SK-N-SH (cell line): ENCODE data around the gene SP140. TPM values are rescaled to one million over a fixed set of nuclear protein-coding genes. Genes with fewer than 3 reads are reported as not detected.

Source experiments
- CTCF ChIA-PET: fragments of 300-600, 350-600 bp; formaldehyde crosslinking; extraction: SDS; loops from one replicate; lab custom pipeline; 2021; lab: Yijun Ruan, JAX
- POLR2A ChIA-PET: fragments of 350-600 bp; sonication (Branson Sonifier 250); formaldehyde crosslinking; extraction: SDS; loops from one replicate; lab custom pipeline; 2020; ENCODE audit warnings: antibody characterized with exemption, inconsistent platforms; lab: Yijun Ruan, JAX
- DNase-seq: peaks from one replicate; pipeline ENCODE4 v3.0.0; 2012
- H2AFZ ChIP-seq: fragments of 200-600 bp; sonication (generic); 2 replicates; pipeline ENCODE4 v1.8.1; 2016; ENCODE audit warnings: antibody characterized with exemption, mild to moderate bottlenecking, low read depth
- H3F3A ChIP-seq: fragments of 200-600 bp; sonication (generic); replicated peaks from 2 replicates; pipeline ENCODE3; 2016; ENCODE audit warnings: antibody characterized with exemption, mild to moderate bottlenecking; ENCODE audit not compliant: insufficient read depth
- H3K27ac ChIP-seq, 2 experiments: fragments of 200-500 bp in 1 of 2; fragments of 200-600 bp in 1 of 2; sonication (Bioruptor generic) in 1 of 2; sonication (generic), shearing (Covaris generic) in 1 of 2; 2 replicates each; pipeline versions ENCODE4 v1.5.1 to v1.6.1; 2014 to 2016; ENCODE audit warnings: low read depth in 2 of 2, inconsistent platforms in 1 of 2, low read length in 1 of 2, mild to moderate bottlenecking in 1 of 2, mixed read lengths in 1 of 2
- H3K27me3 ChIP-seq: fragments of 200-600 bp; sonication (generic), shearing (Covaris generic); 2 replicates; pipeline ENCODE4 v1.6.1; 2016; ENCODE audit warnings: mixed run types; ENCODE audit not compliant: insufficient read depth
- H3K36me3 ChIP-seq, 2 experiments: fragments of 200-500 bp in 1 of 2; fragments of 200-600 bp in 1 of 2; sonication (Bioruptor generic) in 1 of 2; sonication (generic) in 1 of 2; replicated peaks in 1 of 2; 2 replicates each; pipeline versions ENCODE3 to v1.5.1; 2014 to 2016; ENCODE audit warnings: low read length in 1 of 2, mild to moderate bottlenecking in 1 of 2; ENCODE audit not compliant: insufficient read depth in 2 of 2, control insufficient read depth in 1 of 2
- H3K4me1 ChIP-seq, 2 experiments: fragments of 200-500 bp in 1 of 2; fragments of 200-600 bp in 1 of 2; sonication (Bioruptor generic) in 1 of 2; sonication (generic), shearing (Covaris generic) in 1 of 2; 2 replicates each; pipeline versions ENCODE4 v1.5.1 to v1.6.1; 2014 to 2016; ENCODE audit warnings: low read depth in 1 of 2, low read length in 1 of 2, mixed run types in 1 of 2; ENCODE audit not compliant: insufficient read depth in 2 of 2, control insufficient read depth in 1 of 2
- H3K4me2 ChIP-seq: fragments of 200-600 bp; sonication (generic), shearing (Covaris generic); 2 replicates; pipeline ENCODE4 v1.6.1; 2017; ENCODE audit warnings: mixed run types
- H3K4me3 ChIP-seq, 2 experiments: fragments of 200-500 bp in 1 of 2; fragments of 200-600 bp in 1 of 2; sonication (Bioruptor generic) in 1 of 2; sonication (generic), shearing (Covaris generic) in 1 of 2; 2 replicates each; pipeline versions ENCODE4 v1.5.1 to v1.8.1; 2014 to 2016; ENCODE audit warnings: low read depth in 2 of 2, inconsistent platforms in 1 of 2, low read length in 1 of 2, mild to moderate bottlenecking in 1 of 2, mixed read lengths in 1 of 2, moderate library complexity in 1 of 2
- H3K79me2 ChIP-seq: fragments of 200-600 bp; sonication (generic); 2 replicates; pipeline ENCODE4 v1.8.1; 2017; ENCODE audit warnings: mild to moderate bottlenecking; ENCODE audit not compliant: insufficient read depth
- H3K9ac ChIP-seq: fragments of 200-600 bp; sonication (generic); 2 replicates; pipeline ENCODE4 v1.6.1; 2017; ENCODE audit warnings: mixed run types
- H3K9me2 ChIP-seq: fragments of 200-600 bp; sonication (generic); 2 replicates; pipeline ENCODE4 v1.6.1; 2017; ENCODE audit warnings: mixed run types
- H3K9me3 ChIP-seq: fragments of 200-600 bp; sonication (generic); 2 replicates; pipeline ENCODE4 v1.6.1; 2017; ENCODE audit warnings: mixed run types, mild to moderate bottlenecking, moderate library complexity
- H4K20me1 ChIP-seq: fragments of 200-600 bp; sonication (generic); 2 replicates; pipeline ENCODE4 v1.6.1; 2017; ENCODE audit warnings: mild to moderate bottlenecking, mixed run types; ENCODE audit not compliant: insufficient read depth
- CHD2 ChIP-seq: fragments of 150-350 bp; IDR thresholded peaks from 2 replicates; pipeline ENCODE4 v1.6.1; 2018; ENCODE audit warnings: low read length; ENCODE audit not compliant: partially characterized antibody
- ELF1 ChIP-seq: IDR thresholded peaks from 2 replicates; pipeline ENCODE4 v1.4.0; 2012
- EP300 ChIP-seq, 2 experiments: IDR thresholded peaks; 2 replicates each; pipeline versions ENCODE4 v1.4.0 to v1.6.1; 2012; ENCODE audit warnings: borderline replicate concordance in 1 of 2, low read depth in 1 of 2, low read length in 1 of 2
- FOXJ3 ChIP-seq: sonication (generic); formaldehyde crosslinking; IDR thresholded peaks from 2 replicates; pipeline ENCODE4 v1.5.1; 2020; ENCODE audit warnings: mild to moderate bottlenecking, missing genetic modification reagents
- FOXM1 ChIP-seq: IDR thresholded peaks from 2 replicates; pipeline ENCODE4 v1.4.0; 2012; ENCODE audit warnings: low read depth, mild to moderate bottlenecking
- GABPA ChIP-seq: IDR thresholded peaks from 2 replicates; pipeline ENCODE4 v1.4.0; 2012; ENCODE audit warnings: low read depth, mild to moderate bottlenecking
- MAX ChIP-seq: IDR thresholded peaks from 2 replicates; pipeline ENCODE4 v1.4.0; 2012; ENCODE audit warnings: low read depth
- MXI1 ChIP-seq: IDR thresholded peaks from 2 replicates; pipeline ENCODE4 v1.6.1; 2012; ENCODE audit warnings: mild to moderate bottlenecking, low read depth, low read length, improper control_type of control experiment
- PBX3 ChIP-seq: IDR thresholded peaks from 2 replicates; pipeline ENCODE4; 2012
- POLR2AphosphoS5 ChIP-seq: IDR thresholded peaks from 2 replicates; pipeline ENCODE4 v1.6.1; 2012; ENCODE audit warnings: low read depth, low read length
- REST ChIP-seq: IDR thresholded peaks from 2 replicates; pipeline ENCODE4 v1.6.1; 2012; ENCODE audit warnings: mild to moderate bottlenecking, low read depth, low read length, moderate library complexity
- RXRA ChIP-seq: IDR thresholded peaks from 2 replicates; pipeline ENCODE4 v1.4.0; 2012; ENCODE audit warnings: low read depth, mild to moderate bottlenecking, borderline replicate concordance
- TAF1 ChIP-seq: IDR thresholded peaks from 2 replicates; pipeline ENCODE4 v1.6.1; 2012; ENCODE audit warnings: low read depth, mild to moderate bottlenecking, low read length, moderate library complexity, borderline replicate concordance
- TEAD4 ChIP-seq: IDR thresholded peaks from 2 replicates; pipeline ENCODE4 v1.4.0; 2012; ENCODE audit warnings: mild to moderate bottlenecking, borderline replicate concordance; ENCODE audit not compliant: insufficient read depth
- USF1 ChIP-seq: IDR thresholded peaks from 2 replicates; pipeline ENCODE4 v1.4.0; 2012; ENCODE audit warnings: low read depth, borderline replicate concordance
- YY1 ChIP-seq: IDR thresholded peaks from 2 replicates; pipeline ENCODE4 v1.4.0; 2012; ENCODE audit warnings: low read depth, mild to moderate bottlenecking
- WGBS: methylation state at CpG from one replicate; pipeline ENCODE4 v1.1.6; 2017; ENCODE audit warnings: low lambda C conversion rate; 5-methylcytosine and 5-hydroxymethylcytosine counted together
- polyA plus RNA-seq, 3 experiments: library from polyadenylated mRNA; depleted of rRNA; stranded (reverse); fragments of >200 nt; gene quantifications; 2 replicates each; pipeline ENCODE4 v1.2.3, GENCODE V29; 2012
- TF ChIP-seq, protein P1 (sequence below): fragments of 200-600 bp; sonication (generic); IDR thresholded peaks from 2 replicates; pipeline ENCODE4 v1.6.1; 2017; ENCODE audit warnings: antibody characterized with exemption, mild to moderate bottlenecking, moderate library complexity

Gene SP140
- polyA plus RNA-seq, 1 of the 3 experiments (the other 2 are of a cell fraction) = 0.71 TPM

GRCh38 chr2:230231251-230231650 is 5.7 kb downstream of the SP140 start:
- Histone ChIP-seq H3K4me2 (no peak overlapping the region), H3K27me3 (no peaks in the 10 kb centered on the region), H4K20me1 (no peaks in the 10 kb centered on the region), H3K9me3 (peaks cover 5% of the 10 kb centered on the region; the same call in 1 of the 2 replicates), H2AFZ (no peak overlapping the region)
- 34% methylated on average over 3 of the region's 3 CpGs for WGBS
- no peak for DNase-seq
- TF ChIP-seq CHD2 (no peak), ELF1 (no peak), REST (no peak), USF1 (no peak), FOXJ3 (CRISPR knock-in tag) (no peak), TEAD4 (no peak), MXI1 (no peak), RXRA (no peak), POLR2AphosphoS5 (no peak), YY1 (no peak), TAF1 (no peak), GABPA (no peak), MAX (no peak), PBX3 (no peak), EP300 (IDR thresholded peaks at IDR 0.05; ENCODE audit: borderline replicate concordance in 1 of 2, low read depth in 1 of 2, low read length in 1 of 2) (no peak), FOXM1 (no peak)
- TF ChIP-seq, protein P1, sequence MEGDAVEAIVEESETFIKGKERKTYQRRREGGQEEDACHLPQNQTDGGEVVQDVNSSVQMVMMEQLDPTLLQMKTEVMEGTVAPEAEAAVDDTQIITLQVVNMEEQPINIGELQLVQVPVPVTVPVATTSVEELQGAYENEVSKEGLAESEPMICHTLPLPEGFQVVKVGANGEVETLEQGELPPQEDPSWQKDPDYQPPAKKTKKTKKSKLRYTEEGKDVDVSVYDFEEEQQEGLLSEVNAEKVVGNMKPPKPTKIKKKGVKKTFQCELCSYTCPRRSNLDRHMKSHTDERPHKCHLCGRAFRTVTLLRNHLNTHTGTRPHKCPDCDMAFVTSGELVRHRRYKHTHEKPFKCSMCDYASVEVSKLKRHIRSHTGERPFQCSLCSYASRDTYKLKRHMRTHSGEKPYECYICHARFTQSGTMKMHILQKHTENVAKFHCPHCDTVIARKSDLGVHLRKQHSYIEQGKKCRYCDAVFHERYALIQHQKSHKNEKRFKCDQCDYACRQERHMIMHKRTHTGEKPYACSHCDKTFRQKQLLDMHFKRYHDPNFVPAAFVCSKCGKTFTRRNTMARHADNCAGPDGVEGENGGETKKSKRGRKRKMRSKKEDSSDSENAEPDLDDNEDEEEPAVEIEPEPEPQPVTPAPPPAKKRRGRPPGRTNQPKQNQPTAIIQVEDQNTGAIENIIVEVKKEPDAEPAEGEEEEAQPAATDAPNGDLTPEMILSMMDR = no peak
- TF ChIP-seq, all 33 proteins: peak for 0
- peaks cover 0 to 6% of the 10 kb centered on the region in 2 experiments for H3K36me3 ChIP-seq
- no peak overlapping the region for H3K4me3 ChIP-seq
- ChIA-PET POLR2A (no interaction called here), CTCF (no interaction called here)
- no peaks in the 10 kb centered on the region for H3F3A ChIP-seq
- H3K9me2 ChIP-seq = no peaks in the 10 kb centered on the region
- no peak overlapping the region for H3K9ac ChIP-seq
- H3K4me1 ChIP-seq = no peaks in the 10 kb centered on the region
- H3K27ac ChIP-seq = no peak overlapping the region
- no peaks in the 10 kb centered on the region for H3K79me2 ChIP-seq
